ENCODE data around the gene ANKRD10.
"Not testable (repeated sequence)": the region's sequence is repeated elsewhere in the genome, so short reads cannot be mapped to it uniquely, and the experiment has no call there.

Gene ANKRD10

DNA sequence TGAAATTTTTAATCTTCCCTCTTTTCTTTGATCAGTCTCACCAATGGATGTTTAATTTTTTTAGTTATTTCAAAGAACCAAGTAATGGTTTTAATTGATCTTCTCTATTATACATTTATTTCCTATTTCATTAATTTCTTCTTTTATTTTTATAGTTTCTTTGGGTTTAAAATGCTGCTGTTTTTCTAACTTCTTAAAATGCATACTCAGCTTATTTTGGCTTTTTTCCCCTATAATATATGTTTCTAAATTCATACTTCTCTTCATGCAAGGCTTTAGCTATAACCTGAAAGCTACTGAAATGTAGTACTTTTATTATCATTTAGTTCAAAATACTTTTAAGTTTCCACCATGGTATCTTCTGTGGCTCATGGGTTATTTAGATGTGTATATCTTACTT lies 53.9 kb downstream of the ANKRD10 start:
- no peak for DNase-seq

DNA sequence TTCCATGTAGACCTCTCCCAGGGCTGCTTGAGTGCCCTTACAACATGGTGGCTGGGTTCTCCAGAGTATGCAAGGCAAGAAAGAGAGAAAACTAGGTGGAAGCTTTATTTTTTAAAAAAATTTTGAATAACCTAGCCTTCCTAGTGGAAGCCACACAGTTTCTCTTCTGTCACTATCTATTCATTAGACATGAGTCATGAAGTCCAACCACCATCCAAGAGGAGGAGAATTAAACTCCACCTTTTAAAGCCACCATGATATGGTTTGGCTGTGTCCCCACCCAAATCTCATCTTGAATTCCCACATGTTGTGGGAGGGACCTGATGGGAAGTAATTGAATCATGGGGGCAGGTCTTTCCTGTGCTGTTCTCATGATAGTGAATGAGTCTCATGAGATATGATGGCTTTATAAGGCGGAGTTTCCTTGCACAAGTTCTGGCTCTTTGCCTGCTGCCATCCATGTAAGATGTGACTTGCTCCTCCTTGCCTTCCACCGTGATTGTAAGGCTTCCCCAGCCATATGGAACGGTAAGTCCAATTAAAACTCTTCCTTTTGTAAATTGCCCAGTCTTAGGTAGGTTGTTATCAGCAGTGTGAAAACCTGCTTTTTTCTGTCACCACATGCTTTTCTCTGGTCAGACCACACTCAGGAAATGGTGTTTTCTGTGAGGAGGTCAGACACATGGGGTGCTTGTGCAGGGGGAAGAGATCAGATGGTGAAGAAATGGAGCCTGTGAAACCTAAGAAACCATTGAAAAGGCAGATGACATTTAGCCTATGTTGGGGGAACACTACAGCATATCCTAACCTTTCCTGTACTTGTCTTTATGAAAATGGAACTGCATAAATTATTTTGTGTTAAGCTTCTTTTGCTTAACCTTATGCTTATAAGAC lies 57.7 kb downstream of the ANKRD10 start:
- DNase-seq, result no peak

GRCh38 chr13:110855363-110855762 lies 59.5 kb downstream of the ANKRD10 start:
- no peak for DNase-seq

DNA sequence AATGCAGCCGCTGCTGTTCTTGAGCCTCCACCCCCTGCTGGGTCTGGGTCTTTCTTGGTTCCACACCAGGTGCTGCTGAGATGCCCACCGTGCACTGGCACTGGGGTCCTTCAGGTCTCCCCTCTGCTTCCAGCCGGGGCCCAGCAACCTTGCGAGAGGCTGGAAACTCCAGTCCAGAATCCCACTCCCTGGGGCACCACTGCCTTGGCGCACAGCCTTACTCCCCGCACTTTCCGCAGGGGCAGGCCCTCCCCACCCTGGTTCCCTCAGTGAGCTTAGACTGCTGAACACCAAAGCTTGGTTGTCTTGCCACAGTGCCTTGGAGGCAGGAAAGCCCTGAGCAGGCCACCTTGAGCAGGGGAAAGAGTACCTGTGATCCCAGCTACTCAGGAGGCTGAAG lies 60.0 kb downstream of the ANKRD10 start:
- DNase-seq, result no peak

DNA sequence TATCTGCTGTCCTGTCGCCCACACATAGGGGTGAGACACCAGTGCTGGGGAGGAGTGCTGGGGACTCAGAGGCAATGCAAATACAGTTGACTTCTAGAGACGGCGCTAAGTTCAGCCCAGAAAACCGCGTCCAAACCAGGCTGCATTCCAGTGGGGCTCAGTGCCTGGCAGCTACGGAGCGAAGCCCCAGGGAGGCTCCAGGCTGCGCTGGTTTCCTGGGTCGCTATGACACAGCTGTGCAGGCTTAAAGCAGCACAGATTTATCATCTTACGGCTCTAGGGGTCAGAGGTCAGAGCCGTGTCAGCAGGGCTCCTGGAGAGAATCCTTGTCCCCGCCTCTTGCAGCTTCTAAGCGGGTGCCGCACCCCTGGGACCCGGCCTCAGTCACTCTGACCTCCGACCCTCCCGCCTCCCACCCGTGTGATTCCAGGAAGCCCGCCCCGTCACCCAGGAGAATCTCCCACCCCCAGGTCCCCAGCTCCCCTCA lies 61.6 kb downstream of the ANKRD10 start:
- DNase-seq, result no peak

- DNase-seq, result no peak
Observed at GRCh38 chr13:110850840-110851239, 64.0 kb downstream of the ANKRD10 start.

DNA sequence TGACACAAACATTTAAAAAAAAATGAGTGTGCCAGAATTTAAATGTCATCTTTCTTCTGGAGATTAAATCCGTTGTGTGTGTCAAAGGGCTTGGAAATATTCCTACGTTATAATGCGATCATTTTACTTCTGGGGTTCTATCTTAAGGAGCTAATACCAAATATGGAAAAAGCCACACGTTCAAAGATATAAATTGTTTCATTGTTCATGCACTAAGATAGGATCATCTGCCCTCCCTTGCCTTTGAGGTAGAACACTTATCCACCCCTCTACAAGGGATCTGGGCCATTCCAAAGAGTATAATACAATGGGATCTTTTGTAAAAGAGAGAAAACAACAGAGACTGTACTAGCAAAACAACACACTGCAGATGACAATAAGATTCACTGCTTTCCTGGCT lies 64.9 kb downstream of the ANKRD10 start:
- no peak for DNase-seq

DNA sequence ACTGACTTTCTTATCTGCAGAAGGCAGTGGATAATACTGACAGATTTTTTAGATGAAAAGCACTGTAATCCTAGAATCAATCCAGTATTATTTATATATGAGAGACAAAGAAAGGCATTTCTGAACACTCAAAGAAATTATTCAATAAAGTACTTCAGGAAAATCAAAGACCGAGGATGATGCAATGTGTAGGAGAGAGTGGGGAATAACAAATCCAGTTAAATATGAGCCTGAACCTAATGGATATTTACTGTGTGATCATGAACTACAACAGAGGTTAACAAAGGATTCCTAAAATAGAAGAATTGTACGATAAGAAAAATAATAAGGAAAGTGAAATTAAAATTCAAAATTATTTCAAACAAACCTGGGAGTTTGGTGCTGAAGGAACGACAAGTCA lies 69.3 kb downstream of the ANKRD10 start:
- no peak for DNase-seq

- DNase-seq, result no peak
Observed at GRCh38 chr13:110841846-110842245, 73.0 kb downstream of the ANKRD10 start.

DNA sequence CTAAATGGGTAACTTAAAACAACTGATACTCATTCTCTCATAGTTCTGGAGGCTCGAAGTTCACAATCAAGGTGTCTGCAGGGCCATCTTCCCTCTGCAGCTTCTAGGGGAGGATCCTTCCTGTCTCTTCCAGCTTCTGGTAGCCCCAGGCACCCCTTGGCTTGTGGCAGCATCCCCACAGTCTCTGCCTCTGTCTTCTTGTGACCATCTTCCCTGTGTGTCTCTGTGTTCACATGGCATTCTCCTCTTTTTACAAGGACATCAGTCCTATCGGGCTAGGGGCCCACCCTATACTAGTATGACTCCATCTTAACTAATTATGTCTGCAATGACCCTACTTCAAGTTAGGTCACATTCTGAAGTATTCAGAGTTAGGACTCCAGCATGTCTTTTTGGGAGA lies 73.5 kb downstream of the ANKRD10 start:
- no peak for DNase-seq

GRCh38 chr13:110838867-110839538 lies 75.9 kb downstream of the ANKRD10 start:
- no peak for DNase-seq

DNA sequence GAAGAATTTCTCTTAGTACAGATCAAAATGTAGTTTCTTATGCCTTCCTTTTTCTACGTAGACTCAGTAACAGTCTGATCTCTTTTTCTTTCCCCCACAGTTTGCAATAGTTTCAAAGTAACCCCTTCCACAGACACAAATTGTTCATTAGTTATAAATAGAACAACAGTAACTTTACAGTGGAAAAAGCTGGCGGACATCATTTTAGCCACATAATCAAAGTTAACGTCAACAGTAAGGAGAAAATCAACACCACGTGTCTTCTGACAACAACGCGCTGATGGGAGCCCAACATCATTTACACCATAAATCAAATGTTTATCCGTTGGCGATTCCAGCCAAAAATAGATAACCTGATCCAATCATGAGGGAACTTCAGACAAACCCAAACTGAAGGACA lies 76.8 kb downstream of the ANKRD10 start:
- DNase-seq, result no peak

DNA sequence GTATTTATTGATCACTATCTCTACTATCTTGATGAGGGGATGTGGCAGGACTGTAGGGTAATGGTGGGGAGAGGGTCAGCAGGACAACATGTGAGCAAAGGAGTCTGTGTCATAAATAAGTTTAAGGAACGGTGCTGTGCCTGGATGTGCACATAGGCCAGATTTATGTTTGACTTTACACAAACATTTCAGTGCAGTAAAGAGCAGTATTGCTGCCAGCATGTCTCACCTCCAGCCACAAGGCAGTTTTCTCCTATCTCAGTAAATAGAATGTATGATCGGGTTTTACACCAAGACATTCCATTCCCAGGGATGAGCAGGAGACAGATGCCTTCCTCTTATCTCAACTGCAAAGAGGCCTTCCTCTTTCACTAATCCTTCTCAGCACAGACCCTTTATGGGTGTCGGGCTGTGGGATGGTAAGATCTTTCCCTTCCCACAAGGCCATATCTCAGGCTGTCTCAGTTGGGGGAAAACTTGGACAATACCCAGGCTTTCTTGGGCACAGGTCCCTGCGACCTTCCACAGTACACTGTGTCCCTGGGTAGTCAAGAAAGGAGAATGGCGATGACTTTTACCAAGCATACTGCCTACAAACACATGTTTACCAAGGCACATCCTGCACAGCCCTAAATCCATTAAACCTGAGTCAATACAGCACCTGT lies 77.3 kb downstream of the ANKRD10 start:
- DNase-seq, result not testable (repeated sequence)

GRCh38 chr13:110836605-110836903 lies 78.3 kb downstream of the ANKRD10 start:
- DNase-seq, result no peak

GRCh38 chr13:110835721-110836604 lies 78.9 kb downstream of the ANKRD10 start:
- no peak for DNase-seq

- no peak for DNase-seq
Observed at GRCh38 chr13:110834572-110834971, 80.3 kb downstream of the ANKRD10 start.

- no peak for DNase-seq
Observed at GRCh38 chr13:110832531-110832930, 82.3 kb downstream of the ANKRD10 start.

DNA sequence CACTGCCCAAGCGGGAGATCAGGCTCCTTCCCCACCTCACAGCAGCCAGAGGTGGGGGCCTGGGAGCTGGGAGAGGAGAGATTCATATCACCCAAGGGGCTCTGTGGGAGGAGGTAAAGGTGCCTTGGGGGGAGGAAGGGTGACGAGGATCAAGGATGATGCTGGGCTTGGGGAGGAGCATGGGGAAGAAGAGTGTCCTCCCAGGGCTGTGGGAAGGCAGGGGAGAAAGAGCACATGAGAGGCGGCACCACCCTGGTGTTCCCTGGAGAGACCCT lies 82.7 kb downstream of the ANKRD10 start:
- DNase-seq, result no peak

- no peak for DNase-seq
Observed at GRCh38 chr13:110831437-110832204, 83.2 kb downstream of the ANKRD10 start.

DNA sequence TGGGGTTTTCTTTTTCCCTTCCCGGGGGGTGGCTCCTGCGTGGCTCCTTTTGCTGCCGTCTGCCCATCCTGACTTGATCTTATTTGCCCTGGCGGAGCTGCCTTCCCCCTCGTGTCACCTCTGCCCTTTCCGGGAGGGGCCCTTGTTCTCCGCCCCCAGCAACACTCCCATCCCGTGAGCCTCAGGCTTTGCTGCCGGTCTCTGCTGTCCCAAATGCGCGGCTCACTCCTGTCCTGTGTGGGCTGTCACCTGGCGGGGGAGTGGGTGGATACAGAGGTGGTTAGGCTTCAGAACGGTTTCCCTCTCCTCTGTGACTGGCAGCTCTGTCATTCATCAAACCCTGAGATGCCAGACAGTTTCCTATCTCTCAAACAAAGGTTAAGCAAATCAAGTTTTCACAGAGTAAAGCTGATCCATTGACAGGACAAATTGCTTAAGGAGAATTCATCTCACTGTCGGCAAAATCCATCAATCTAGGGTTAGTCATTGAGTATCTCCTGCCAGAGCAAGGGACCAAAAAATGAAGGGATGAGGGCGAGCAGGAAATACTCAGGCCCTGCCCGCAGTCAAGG lies 84.0 kb downstream of the ANKRD10 start:
- no peak for DNase-seq

- DNase-seq, result no peak
Observed at GRCh38 chr13:110830331-110830730, 84.5 kb downstream of the ANKRD10 start.

DNA sequence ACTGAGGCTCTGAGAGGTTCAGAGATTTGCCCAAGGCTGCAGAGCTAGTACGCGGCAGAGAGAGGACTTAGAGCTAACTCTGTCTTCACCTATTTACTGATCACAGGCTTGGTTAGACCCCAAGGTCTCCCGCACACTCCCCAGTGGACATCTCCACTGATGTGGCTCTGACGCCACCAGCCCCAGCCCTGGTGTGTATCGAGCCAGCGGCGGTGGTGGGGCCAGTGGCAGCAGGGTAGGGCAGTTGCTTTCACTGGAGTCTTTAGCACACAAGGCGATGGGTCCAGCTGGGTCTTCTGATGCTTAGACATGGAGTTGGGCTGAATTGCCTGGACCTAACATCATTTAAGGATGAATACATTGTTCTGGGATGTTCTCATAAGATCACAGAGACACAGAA lies 85.4 kb downstream of the ANKRD10 start:
- no peak for DNase-seq
